LHCN-M2 (cell line): ENCODE measurements around the gene KCTD8. TPM values are rescaled to one million over a fixed set of nuclear protein-coding genes. Genes with fewer than 3 reads are reported as not detected.
A peak's percentile ranks its signal among the peaks of the same experiment; 100 is the strongest.

Experiments
- DNase-seq: peaks from one replicate; pipeline ENCODE4 v3.0.0-alpha.2; 2012; ENCODE audit warnings: low read depth
- polyA plus RNA-seq: library from polyadenylated mRNA; unstranded; fragments of >200 nt; gene quantifications from one replicate; pipeline ENCODE4 v1.2.1, GENCODE V29; 2012; ENCODE audit warnings: missing spikeins
- total RNA-seq: library from RNA; depleted of rRNA; stranded (reverse); fragments of >200 nt; gene quantifications from 2 replicates; pipeline ENCODE4 v1.2.3, GENCODE V29; 2014; rRNA removed

Gene KCTD8
- not detected in 2 replicates for total RNA-seq
- not detected for polyA plus RNA-seq

DNA sequence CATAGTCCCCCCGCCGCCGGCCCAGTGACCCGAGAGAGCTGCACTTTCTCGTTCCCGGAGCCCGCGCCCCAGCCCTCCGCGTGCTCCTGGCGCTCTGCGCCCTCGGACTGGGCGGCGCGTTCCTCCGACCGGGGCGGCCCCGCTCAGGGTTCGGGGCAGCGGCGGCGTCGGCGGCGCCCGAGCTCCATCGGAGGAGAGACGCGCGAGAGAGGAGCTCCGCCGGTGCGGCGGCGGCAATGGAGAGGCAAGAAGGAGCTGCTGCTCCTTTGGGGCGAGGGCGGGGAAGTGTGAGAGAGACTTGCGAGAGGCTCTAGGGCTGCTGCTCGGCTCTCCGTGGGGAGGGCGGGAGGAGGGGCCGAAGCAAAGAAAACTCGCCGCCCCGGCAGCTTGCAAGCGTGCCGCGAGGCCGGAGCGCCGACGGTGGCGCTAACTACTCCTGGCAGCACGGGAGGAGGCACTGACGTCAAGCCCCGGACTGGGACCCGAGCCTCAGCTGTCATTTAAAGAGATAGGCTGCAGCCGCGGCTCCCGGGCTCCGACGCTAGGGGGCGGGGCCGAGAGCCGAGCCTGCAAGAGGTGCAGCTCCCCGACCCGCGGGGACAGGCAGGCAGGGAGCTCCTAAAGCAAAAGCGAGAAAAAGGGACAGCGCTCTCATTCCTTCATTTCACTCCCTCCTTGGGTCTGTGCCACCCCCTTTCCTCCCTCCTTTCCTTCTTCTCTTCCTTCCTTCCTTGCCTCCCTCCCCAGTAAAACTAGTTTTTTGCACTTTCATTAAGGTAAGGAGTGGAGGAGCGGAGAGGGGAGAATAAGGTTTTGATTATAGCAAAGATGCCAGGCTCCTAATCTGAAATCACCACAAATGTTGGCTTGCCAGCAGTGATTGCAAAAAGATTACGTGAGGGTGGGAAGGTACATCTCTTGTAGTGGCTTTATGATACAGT is at the start of gene KCTD8:
Gene KCTD8 (minus strand): TSS at position 289 of the 941 bp plus-strand sequence.
- peak; percentile 16 for DNase-seq

DNA sequence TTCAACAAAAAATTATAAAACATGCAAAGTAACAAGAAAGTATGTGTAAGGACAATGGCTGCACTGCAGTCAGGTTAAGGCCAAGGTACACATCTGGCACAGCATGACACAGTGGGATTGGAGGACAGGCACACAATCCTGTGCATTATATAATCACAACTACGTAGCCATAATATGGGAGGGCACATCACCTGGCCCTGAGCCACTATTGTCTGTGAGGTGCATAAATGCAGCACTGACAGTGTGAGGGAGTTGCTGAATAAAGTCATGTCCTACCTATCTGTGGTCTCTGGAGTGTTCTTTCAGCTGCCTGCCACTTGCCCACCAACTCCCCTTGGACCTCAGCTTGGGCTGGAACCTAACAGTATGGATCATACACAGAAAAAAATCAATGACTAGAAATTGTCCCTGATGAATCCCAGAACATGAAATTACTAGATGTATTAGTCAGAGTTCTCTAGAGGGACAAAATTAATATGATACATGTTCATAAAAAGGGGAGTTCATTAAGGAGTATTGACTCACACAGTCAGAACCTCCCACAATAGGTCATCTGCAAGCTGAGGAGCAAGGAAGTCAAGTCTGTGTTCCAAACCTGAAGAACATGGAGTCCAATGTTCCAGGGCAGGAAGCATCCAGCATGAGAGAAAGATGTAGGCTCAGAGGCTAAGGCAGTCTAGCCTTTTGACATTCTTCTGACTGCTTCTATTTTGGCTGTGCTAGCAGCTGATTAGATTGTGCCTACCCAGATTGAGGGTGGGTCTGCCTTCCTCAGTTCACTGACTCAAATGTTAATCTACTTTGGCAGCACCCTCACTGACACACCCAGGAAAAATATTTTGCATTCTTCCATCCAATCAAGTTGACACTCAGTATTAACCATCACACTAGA is 46.4 kb upstream of the KCTD8 start:
- no peak for DNase-seq

DNA sequence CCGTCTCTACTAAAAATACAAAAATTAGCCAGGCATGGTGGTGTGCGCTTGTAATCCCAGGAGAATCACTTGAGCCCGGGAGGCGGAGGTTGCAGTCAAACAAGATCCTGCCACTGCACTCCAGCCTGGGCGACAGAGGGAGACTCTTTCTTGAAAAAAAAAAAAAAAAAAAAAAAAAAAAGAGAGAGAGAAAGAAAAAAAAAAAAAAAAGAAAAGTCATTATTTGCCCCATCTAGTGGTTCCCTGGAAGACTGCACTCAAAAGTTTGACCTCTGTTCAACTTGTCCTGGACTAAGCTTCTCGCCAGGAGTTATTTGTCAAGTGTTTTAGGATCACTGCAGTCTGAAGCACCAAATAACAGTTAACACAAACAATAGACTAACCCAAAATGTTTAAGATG is 45.3 kb upstream of the KCTD8 start:
- no peak for DNase-seq

DNA sequence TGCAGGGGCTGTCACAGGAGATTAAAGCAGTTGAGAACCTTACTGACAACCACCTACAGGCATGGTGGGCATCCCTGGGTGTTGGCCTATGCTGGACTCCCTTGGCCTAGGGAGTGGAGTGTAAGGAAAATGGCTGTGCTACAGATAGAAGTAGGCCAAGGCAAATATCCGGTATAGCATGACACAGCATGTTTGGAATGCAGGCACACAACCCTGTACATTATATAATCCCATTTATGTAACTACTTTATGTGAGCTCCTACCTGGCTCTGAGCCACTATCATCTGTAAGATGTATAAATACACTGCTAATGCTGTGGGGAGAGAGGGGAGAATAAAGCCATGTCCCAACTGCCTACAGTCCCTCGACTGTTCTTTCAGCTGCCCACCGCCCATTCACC is 38.7 kb upstream of the KCTD8 start:
- no peak for DNase-seq

DNA sequence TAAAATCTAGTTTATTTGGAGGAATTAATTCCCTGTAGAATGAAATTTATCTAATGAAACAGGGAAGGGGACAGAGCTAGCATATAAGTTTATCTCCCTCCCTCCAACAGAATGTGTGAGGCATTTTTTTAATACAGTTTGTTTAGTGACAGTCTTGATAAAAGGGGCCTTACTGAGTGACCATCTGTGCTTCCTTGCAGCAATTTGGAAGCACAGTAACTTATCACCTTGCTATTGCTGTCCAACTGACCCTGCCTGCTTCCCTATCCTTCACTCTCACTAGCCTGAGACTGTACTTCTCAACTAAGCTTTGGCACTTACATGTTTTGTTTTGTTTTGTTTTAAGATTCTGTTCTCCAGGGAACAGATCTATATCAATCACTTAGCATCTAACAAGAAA is 31.1 kb upstream of the KCTD8 start:
- no peak for DNase-seq

DNA sequence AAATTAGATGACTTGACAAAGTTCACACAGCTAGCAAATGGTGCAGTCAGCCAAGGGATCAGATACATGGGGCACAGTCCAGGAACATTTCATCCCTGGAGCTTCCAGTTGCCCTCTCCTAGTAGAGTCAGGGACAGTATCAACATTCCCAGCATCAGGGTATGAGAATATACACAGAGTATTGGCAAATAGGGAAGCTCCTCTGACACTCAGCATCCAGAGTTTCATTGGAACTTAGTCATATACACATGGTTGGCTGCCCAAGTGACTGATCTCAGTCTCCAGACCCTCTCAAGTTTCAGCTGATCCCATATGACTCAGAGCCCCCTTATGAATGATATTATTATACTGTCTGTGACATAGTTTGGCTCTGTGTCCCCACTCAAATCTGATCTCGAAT is 13.7 kb upstream of the KCTD8 start:
- DNase-seq = no peak

DNA sequence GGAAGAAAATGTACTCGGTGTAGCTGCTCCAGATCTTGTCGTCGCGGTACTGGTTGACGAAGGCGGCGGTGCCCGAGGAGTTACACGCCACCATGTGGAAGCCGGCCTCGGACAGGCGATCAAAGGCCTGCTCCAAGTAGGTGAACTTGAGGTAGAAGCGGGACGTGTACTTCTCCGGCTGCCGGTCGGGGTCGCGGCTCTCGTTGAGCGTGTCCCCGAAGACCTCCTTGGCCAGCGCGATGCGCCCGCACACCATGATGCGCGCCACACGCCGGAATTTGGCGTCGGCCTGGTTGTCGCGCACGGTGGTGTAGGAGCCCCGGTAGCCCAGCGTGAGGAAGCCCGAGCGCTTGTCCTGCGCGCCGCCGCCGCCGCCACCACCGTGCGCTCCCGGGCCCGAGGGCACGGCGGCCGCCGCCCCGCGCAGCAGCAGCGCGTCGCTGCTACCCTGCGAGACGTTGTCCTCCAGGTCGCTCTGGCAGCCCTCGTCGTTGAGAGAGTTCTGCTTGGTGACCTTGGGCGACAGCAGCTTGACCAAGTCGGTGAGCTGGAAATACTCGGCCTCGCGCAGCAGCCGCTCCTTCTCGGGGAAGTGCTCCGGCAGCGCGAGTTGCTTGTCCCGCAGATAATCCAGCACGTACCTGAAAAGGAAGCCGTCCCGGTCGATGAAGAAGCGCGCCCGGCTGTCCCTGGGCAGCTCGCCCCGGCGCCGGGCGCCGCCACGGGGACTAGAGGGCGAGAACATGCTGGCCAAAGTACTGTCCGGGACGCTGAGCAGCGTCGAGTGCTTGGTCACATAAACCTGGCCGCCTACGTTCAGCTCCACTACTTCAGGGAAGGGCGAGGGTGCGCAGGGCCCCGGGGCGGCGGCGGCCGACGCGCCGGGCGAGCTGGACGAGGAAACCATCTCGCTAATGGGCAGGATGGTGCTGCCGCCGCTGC is 775 bp downstream of the KCTD8 start:
- no peak for DNase-seq

DNA sequence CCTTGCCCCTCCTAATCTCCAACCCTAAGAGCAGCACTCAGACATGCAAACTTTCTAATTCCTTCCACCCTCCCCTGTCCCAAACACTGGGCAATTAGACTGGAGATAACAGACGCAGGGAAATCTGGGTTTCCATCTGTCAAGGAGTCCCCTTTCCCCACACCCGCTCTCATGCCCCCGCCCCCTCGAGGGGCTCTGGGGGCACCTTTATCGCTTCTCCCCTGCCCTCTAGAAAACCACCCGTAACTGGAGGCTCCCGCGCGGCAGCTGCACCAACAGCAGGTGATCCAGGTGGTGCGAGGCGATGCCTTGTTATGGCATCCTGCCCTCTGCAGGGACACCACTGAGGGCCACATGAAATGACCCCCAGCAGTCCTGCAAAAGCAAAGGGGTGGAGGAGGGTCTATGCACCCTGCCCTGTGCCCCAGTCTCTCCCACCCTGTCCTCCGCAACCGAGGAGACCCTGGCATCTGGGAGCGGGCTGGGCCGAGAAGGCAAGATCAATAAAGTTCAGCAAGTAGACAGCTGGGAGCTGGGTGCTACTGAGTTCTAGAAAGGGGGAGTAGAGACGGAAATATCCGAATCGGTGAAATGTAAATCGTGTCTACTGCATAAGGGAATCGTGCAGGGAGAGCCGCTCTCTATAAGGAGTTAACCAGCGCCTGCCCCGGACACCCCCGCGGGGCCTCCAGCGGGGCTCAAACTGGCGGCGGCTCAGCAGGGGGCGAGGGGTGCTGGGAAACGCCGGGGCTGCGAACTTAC is 1.6 kb downstream of the KCTD8 start:
- no peak for DNase-seq

DNA sequence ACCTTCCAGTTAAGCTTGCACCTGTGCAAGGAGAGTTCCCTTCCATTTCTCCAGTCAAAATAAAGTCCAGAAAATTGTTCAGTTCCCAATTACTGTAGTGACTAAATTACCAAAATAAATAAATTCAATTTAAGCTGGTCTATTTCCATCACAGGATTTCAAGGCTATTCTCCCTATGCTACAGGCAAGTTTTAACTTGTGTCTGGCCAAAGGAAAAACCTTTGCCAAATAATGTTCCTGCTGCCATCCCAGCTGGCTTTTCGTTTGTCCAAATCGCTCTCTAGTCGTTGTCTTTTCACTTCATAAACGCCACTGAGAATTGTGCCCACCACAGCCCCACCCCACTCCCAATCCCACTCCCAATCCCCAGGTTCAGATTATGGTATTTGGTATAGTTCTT is 2.4 kb downstream of the KCTD8 start:
- no peak for DNase-seq

DNA sequence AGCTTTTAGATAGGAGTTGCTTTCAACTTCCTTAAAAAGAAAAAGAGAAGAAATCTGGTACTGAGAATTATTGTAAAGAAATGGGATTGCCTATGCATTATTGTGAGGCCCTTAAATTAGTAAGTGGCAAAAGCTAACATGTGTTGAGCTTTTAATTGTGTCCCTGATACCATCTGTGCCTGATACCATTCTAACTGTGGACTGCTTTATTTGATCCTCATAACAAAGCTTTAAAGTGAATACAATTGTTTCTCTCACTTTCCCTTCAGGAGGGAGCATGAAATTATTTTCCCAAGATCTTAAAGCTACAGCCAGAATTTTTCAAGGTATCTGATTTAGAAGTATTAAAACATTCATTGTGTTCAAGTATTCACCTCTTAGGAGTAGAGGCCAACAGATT is 9.9 kb downstream of the KCTD8 start:
- no peak for DNase-seq

DNA sequence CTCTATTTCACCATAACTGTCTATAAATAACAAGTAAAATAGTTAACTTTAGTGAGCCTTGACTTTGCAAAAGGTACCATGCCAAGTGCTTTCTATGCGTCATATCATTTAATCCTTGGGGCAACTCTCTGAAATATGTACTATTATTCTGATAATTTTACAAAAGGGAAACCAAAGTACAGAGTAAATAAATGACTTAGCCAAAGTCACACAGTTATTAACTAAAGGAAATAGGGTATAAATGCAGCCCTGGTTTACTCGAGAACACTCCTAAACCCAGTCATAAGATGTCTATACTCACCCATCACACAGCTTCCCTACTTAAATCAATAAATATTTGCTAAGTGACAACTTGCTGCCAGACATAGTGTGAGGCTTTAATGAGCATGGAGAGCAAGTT is 14.4 kb downstream of the KCTD8 start:
- DNase-seq = no peak

DNA sequence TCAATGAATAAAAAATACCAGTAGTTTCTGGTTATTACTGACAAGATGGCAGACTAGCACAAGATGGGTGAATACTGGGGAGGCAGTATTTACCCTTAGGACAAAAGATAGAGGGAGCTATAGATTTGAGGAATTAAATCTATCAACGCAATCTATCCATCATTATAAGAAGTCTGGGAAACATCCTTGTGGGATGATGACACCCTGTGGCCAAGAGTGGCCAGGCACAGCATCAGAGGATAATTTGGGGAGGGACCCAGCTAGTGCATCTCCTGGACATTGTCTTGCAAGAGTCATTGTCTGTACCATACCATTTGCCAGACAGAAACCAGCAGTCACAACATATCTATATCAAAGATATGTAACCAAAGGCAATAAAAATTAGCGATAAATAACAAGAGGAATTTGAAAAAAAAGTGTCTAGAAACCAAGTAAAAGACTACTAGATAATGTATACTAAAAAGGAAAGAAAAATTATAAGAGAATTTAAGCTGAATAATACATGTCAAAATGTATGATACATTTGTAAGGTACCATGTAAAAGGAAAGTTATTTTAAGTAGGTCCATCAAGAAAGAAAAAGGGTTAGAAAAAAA is 22.9 kb downstream of the KCTD8 start:
- no peak for DNase-seq

DNA sequence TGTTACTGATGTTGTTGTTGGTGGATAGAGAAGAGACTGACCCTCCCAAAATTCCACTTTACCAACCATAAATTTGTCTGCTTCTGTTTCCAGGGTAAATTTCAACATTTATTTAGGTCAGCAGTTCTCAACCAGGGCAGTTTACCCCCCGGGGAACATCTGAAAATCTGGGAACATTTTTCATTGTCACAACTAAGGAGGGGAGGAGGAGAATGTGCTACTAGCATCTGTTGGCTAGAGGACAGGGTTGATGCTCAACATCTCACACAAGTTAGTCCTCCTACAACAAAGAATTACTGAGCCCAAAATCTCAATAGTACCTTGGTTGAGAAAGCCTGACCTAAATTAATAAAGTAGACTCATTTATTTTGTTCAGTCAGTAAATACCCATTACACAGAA is 25.7 kb downstream of the KCTD8 start:
- DNase-seq = no peak

DNA sequence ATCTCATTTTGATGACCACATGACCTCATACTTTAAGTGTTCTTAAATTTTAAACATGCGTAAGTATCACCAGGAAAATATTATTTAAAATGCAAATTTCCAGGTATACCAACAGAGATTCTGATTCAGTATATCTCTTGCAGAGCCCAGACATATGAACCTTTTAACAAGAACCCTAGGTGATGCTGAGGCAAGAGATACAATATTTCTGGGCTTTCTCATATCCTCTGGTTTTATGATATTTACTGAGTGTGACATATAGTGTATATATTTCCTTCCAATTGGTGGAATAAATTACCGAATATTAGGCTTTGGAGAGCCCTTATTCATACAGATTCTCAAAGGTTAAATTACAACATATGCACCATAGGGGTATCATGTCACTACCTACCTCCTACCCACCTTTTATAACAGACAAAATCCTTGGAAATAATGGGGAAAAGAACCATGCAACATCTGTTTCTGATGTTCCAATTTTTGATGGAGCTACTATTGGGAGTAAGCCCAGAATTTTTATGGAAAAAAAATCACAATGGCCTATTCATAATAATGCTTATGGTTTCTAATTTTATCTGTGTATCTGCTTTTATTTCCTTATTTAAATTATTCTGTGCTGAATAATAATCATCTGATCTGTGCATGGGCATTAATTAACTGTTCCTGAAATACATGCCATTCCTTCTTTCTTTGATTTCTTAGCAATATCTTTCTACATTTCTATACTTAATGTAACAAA is 27.1 kb downstream of the KCTD8 start:
- DNase-seq = no peak

DNA sequence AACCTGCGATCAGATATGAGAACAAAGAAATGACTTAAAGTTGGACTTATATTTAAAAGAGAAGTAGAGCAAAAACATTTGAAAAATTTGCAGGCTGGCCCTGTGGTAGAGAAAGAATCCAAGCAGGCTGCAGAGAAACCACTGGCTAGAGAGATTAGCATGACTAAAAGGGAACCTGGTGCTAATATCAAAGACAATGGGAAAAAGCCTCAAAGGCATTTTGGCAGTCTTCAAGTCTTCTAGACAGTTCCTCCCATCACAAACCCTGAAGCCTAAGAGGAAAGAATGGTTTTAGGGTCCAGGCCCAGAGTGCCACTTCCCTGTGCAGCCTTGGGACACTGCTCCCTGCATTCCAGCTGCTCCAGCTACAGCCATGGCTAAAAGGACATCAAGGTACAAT is 33.4 kb downstream of the KCTD8 start:
- DNase-seq = no peak

DNA sequence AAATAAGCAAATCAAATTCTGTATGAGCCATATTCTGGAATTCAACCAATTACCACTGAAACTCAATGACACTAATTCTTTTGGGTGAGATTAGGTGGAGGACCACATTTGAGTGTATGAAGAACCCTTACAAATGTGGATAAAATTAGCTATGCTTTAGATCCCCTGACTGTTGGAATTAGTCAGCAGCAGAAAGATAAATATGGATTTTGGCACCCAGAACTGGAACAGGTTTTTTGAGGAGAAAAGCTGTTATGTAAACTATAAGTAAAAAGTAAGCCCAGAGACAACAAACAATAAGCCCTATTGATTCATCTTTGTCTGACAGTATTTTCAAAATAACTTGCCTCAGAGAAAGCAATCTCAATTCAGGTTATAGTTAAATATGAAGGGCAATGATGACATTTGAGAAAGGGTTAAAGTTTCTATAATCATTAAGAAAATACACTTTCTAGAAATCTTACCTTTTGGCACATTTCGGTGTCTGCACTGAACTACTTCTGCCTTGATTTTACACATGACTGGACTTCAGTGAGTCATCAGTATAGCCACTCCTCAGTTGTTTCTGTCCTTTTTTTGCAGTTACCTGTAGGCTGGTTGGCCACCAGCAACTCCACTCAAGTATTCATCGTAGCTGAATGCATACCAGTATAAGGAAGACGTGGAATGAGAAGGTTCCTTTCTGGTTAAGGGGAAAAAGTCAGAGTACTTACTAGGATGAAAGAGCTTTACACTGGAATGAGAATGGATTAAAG is 80.0 kb downstream of the KCTD8 start:
- DNase-seq = no peak

DNA sequence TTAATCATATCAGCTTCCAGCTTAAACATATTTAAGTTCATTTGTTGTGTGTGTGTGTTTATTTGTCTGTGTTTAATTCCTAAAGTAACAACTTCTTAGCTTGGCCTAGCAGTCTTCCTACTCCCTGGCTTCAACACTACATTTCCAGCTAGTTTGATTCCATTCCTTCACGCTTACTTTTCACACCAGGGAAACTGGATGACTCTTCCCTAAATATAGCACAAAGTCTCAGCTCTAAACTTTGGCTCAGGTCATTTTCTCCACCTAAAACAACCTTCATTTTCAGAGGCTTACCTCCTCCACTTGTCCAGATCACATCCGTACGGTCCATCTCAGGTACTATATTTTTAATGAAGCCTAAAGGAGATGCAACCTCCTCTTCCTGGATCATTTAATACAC is 94.4 kb downstream of the KCTD8 start:
- DNase-seq = no peak

DNA sequence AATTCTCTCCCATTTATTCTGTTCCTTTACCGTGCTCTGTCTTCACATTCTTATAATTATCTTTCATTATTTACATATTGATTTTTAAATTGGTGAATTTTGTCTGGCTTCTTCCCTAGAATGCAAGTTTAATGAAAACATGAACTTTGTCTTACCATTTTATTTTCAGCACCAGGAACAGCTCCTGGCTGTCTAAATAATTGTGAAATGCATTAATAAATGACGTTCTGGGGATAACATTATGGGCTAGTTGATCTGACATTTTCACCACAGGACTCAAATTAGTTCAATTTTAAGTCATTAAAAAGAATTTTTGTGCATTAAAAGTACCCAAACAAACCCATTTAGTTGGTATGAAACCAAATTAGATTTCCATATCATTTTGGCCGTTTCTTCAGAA is 97.5 kb downstream of the KCTD8 start:
- DNase-seq = no peak

DNA sequence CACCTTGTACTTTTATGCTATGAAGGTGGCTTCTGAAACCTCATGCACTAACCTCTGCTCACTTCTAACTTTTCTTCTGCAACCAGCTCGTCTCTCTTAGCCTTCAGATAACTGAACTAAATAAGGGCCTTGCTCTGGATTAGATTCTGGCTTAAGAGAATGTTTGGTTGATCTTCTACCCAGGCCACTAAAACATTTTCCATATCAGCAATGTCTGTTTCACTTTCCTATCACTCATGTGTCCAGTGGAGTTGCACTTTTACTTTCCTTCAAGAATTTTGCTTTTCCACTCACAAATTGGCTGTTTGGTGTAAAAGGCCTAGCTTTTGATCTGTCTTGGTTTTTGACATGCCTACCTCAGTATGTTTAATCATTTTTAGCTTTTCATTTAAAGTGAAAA is 105.8 kb downstream of the KCTD8 start:
- no peak for DNase-seq
